ENCODE data around the gene NEDD9.

DNA sequence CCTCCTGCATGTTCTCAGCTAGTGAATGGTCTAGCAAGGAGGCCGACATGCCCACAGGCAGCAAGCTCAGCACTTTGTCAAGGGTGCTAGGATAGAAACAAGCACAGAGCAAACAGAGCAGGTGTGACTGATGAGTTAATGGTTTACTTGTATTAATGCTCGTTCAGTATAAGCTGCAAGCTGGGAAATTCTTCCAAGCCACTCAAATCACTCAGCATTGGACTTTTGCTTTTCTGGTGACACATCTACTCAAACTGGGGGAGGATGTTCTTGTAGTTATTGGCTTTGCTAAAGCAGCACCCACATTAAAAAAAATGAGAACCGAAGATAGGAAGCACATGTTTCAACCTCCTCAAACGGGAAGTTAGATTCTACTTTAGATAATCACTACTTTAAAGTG, 43.1 kb upstream of the NEDD9 start:
- TF ChIP-seq ZNF274 (IDR thresholded peaks at IDR 0.05; ENCODE audit: low read length) (no peak), ZNF274 (tag by site-specific recombination; IDR thresholded peaks at IDR 0.05; ENCODE audit: borderline replicate concordance) (no peak), REPIN1 (tag by site-specific recombination; IDR thresholded peaks at IDR 0.05; ENCODE audit: low read depth) (no peak), ZNF350 (tag by site-specific recombination; IDR thresholded peaks at IDR 0.05) (no peak), ZNF138 (tag by site-specific recombination; IDR thresholded peaks at IDR 0.05; ENCODE audit: borderline replicate concordance) (no peak)
